Measurements from ENCODE around the gene CEP85L. TPM values are rescaled to one million over a fixed set of nuclear protein-coding genes. Genes with fewer than 3 reads are reported as not detected.

Gene CEP85L
- total and polyA plus RNA-seq, 2 experiments from 2014 or later: 12.4 to 13.0 TPM

- Histone ChIP-seq H3F3A (ENCODE audit: insufficient read depth) (no peaks in the 10 kb centered on the region), H3K9ac (no peak overlapping the region), H3K27me3 (replicated peaks; ENCODE audit: insufficient read depth) (no peaks in the 10 kb centered on the region), H3K9me3 (ENCODE audit: low read depth) (no peaks in the 10 kb centered on the region), H3K4me1 (ENCODE audit: insufficient read depth) (no peaks in the 10 kb centered on the region), H3K36me3 (ENCODE audit: low read depth) (peaks cover 9% of the 10 kb centered on the region; the same call in 1 of the 2 replicates), H4K20me1 (ENCODE audit: insufficient read depth) (peaks cover 5% of the 10 kb centered on the region; the same call in 1 of the 2 replicates), H3K9me2 (ENCODE audit: insufficient read depth) (no peaks in the 10 kb centered on the region), H3K4me3 (no peak overlapping the region), H3K4me2 (ENCODE audit: unreplicated experiment) (no peak overlapping the region), H2AFZ (no peak overlapping the region), H3K79me2 (ENCODE audit: insufficient read depth) (peaks cover 100% of the 10 kb centered on the region), H3K27ac (no peak overlapping the region)
- in situ Hi-C loops (cut with MboI): no loop called here
- DNase-seq: no peak
- TF ChIP-seq EZH2phosphoT487 (IDR thresholded peaks at IDR 0.05; ENCODE audit: insufficient read depth, low read depth) (no peak), EZH2 (IDR thresholded peaks at IDR 0.05; ENCODE audit: insufficient read depth, poor library complexity, severe bottlenecking) (no peak)
- WGBS, 2 experiments (ENCODE audit: low coverage in 1 of 2, low lambda C conversion rate in 2 of 2, missing lambda C conversion rate in 2 of 2): 97% methylated on average over 5 of the region's 5 CpGs
Measured at GRCh38 chr6:118606858-118607257, 44.5 kb downstream of the CEP85L start.

DNA sequence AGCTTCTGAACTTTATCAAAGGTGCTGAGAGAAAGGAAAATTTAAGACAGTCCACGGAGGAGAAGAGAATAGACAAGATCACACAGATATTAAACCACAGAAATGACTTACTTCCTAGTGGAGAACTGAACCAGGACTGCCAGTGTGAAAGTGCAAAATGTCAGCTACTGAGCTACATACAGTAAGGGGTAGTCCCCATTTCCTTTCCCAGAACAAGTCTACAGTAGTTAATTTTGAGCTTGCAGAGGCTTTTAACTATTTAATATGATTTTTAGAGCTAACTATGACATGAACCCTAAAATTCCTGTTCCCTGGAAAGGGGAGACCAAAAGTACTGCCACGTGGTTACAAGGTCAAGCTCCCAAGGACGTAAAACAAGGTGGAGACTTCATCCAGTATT, 45.1 kb downstream of the CEP85L start:
- H3K4me2 ChIP-seq (ENCODE audit: unreplicated experiment): no peak overlapping the region
- H4K20me1 ChIP-seq (ENCODE audit: insufficient read depth): peaks cover 5% of the 10 kb centered on the region; the same call in 1 of the 2 replicates
- no peak for DNase-seq
- no peaks in the 10 kb centered on the region for H3K4me1 ChIP-seq (ENCODE audit: insufficient read depth)
- in situ Hi-C loops (cut with MboI): no loop called here
- H3K9ac ChIP-seq: no peak overlapping the region
- H3K27ac ChIP-seq: no peak overlapping the region
- WGBS, 2 experiments (ENCODE audit: low coverage in 1 of 2, low lambda C conversion rate in 2 of 2, missing lambda C conversion rate in 2 of 2): 97% methylated on average over 3 of the region's 3 CpGs
- H2AFZ ChIP-seq: no peak overlapping the region
- no peak overlapping the region for H3K4me3 ChIP-seq
- H3F3A ChIP-seq (ENCODE audit: insufficient read depth): no peaks in the 10 kb centered on the region
- TF ChIP-seq EZH2 (IDR thresholded peaks at IDR 0.05; ENCODE audit: insufficient read depth, poor library complexity, severe bottlenecking) (no peak), EZH2phosphoT487 (IDR thresholded peaks at IDR 0.05; ENCODE audit: insufficient read depth, low read depth) (no peak)
- no peaks in the 10 kb centered on the region for H3K9me3 ChIP-seq (ENCODE audit: low read depth)
- no peaks in the 10 kb centered on the region for H3K27me3 ChIP-seq (replicated peaks; ENCODE audit: insufficient read depth)
- 0 out of 2 replicates have a peak, but pooled peaks cover 4% of the 10 kb centered on the region for H3K36me3 ChIP-seq (ENCODE audit: low read depth)
- no peaks in the 10 kb centered on the region for H3K9me2 ChIP-seq (ENCODE audit: insufficient read depth)
- H3K79me2 ChIP-seq (ENCODE audit: insufficient read depth): peaks cover 100% of the 10 kb centered on the region

DNA sequence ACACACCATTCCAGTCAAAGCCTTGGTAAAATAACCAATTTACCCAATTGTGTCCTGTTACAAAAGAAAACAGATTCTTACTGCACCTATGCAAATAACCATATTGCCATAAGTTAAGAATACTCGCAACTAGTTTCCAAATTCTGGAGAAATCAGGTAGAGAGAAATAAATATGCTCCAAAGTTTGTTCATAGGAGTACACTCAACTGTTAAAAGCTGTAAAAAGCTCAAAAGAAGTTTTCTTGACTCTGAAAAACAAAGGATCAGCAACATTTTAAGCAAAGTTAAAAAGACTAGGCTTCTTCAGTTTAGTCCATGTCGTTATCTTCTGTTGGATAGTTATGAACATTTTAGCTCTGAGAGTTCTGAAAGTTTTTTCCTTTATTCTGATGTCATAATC, 48.0 kb downstream of the CEP85L start:
- in situ Hi-C loops (cut with MboI): no loop called here
- H2AFZ ChIP-seq: no peak overlapping the region
- no peaks in the 10 kb centered on the region for H3K27me3 ChIP-seq (replicated peaks; ENCODE audit: insufficient read depth)
- H3K27ac ChIP-seq: no peak overlapping the region
- H3K9me3 ChIP-seq (ENCODE audit: low read depth): no peaks in the 10 kb centered on the region
- H3K9ac ChIP-seq: no peak overlapping the region
- 0 out of 2 replicates have a peak, but pooled peaks cover 4% of the 10 kb centered on the region for H3K36me3 ChIP-seq (ENCODE audit: low read depth)
- no peaks in the 10 kb centered on the region for H3K9me2 ChIP-seq (ENCODE audit: insufficient read depth)
- H3K4me1 ChIP-seq (ENCODE audit: insufficient read depth): no peaks in the 10 kb centered on the region
- H3F3A ChIP-seq (ENCODE audit: insufficient read depth): no peaks in the 10 kb centered on the region
- no peak overlapping the region for H3K4me2 ChIP-seq (ENCODE audit: unreplicated experiment)
- WGBS, 2 experiments (ENCODE audit: low coverage in 1 of 2, low lambda C conversion rate in 2 of 2, missing lambda C conversion rate in 2 of 2): 99 to 100% methylated on average over 2 of the region's 2 CpGs
- H3K79me2 ChIP-seq (ENCODE audit: insufficient read depth): peaks cover 100% of the 10 kb centered on the region
- TF ChIP-seq EZH2 (IDR thresholded peaks at IDR 0.05; ENCODE audit: insufficient read depth, poor library complexity, severe bottlenecking) (no peak), EZH2phosphoT487 (IDR thresholded peaks at IDR 0.05; ENCODE audit: insufficient read depth, low read depth) (no peak)
- no peak overlapping the region for H3K4me3 ChIP-seq
- no peak for DNase-seq
- H4K20me1 ChIP-seq (ENCODE audit: insufficient read depth): peaks cover 5% of the 10 kb centered on the region; the same call in 1 of the 2 replicates

DNA sequence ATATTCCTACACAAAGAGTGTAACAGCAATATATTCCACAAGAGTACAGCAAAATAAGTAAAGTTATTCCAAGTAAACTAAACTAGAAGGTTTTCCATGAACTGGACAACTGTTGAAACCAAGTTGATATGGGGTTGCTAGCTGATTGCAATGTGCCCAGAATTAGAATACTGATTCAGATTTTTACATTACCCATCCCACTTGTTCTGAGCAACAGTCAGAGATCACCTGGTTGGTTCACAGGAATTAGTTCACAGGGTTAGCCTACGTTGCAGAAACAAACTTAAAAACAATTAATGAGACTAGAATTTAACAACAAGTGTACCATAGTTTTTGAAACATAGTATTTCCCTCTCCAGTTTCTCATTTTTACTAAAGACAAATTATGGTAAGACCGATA, 49.1 kb downstream of the CEP85L start:
- H4K20me1 ChIP-seq (ENCODE audit: insufficient read depth): peaks cover 8% of the 10 kb centered on the region; the same call in 1 of the 2 replicates
- TF ChIP-seq EZH2phosphoT487 (IDR thresholded peaks at IDR 0.05; ENCODE audit: insufficient read depth, low read depth) (no peak), EZH2 (IDR thresholded peaks at IDR 0.05; ENCODE audit: insufficient read depth, poor library complexity, severe bottlenecking) (no peak)
- no peak overlapping the region for H2AFZ ChIP-seq
- H3K4me2 ChIP-seq (ENCODE audit: unreplicated experiment): no peak overlapping the region
- no peak overlapping the region for H3K4me3 ChIP-seq
- no peak overlapping the region for H3K27ac ChIP-seq
- no peaks in the 10 kb centered on the region for H3K4me1 ChIP-seq (ENCODE audit: insufficient read depth)
- H3K27me3 ChIP-seq (replicated peaks; ENCODE audit: insufficient read depth): no peaks in the 10 kb centered on the region
- H3K79me2 ChIP-seq (ENCODE audit: insufficient read depth): peaks cover 100% of the 10 kb centered on the region
- WGBS, 2 experiments (ENCODE audit: low coverage in 1 of 2, low lambda C conversion rate in 2 of 2, missing lambda C conversion rate in 2 of 2): 65 to 74% methylated on average over 2 of the region's 2 CpGs
- in situ Hi-C loops (cut with MboI): no loop called here
- no peak for DNase-seq
- H3K9me2 ChIP-seq (ENCODE audit: insufficient read depth): no peaks in the 10 kb centered on the region
- no peak overlapping the region for H3K9ac ChIP-seq
- 0 out of 2 replicates have a peak, but pooled peaks cover 4% of the 10 kb centered on the region for H3K36me3 ChIP-seq (ENCODE audit: low read depth)
- no peaks in the 10 kb centered on the region for H3K9me3 ChIP-seq (ENCODE audit: low read depth)
- no peaks in the 10 kb centered on the region for H3F3A ChIP-seq (ENCODE audit: insufficient read depth)
